Activated B cell treated with CpG ODN at 0.5 μM for 24 hours (primary cell): ENCODE results near the gene BNIP2. TPM values are rescaled to one million over a fixed set of nuclear protein-coding genes. Genes with fewer than 3 reads are reported as not detected.

Experiments used
- ATAC-seq: fragments of 200-7000 bp; cut with Tn5 transposase; one replicate; pipeline ENCODE4 v1.10.0; 2021; ENCODE audit warnings: low read depth, mild to moderate bottlenecking, moderate library complexity
- CTCF ChIA-PET: fragments of 350-600 bp; sonication (Branson Sonifier 250); formaldehyde crosslinking; loops from one replicate; lab custom pipeline; 2021; ENCODE audit warnings: antibody characterized with exemption; lab: Charles Lee
- POLR2A ChIA-PET: fragments of 350-600 bp; sonication (Branson Sonifier 250); formaldehyde crosslinking; loops from one replicate; lab custom pipeline; 2021; ENCODE audit warnings: antibody characterized with exemption; lab: Charles Lee
- DNase-seq: peaks from one replicate; pipeline ENCODE4 v3.0.0; 2022
- H3K27ac Mint-ChIP-seq: one replicate; pipeline ENCODE4 v1.8.0; 2020; ENCODE audit warnings: mixed read lengths
- H3K27me3 Mint-ChIP-seq: one replicate; pipeline ENCODE4 v1.8.0; 2021; ENCODE audit warnings: mixed read lengths
- H3K36me3 Mint-ChIP-seq: one replicate; pipeline ENCODE4 v1.8.0; 2021; ENCODE audit warnings: low read depth, mixed read lengths
- H3K4me1 Mint-ChIP-seq: one replicate; pipeline ENCODE4 v1.8.0; 2021; ENCODE audit warnings: mixed read lengths
- H3K4me3 Mint-ChIP-seq: one replicate; pipeline ENCODE4 v1.8.0; 2020; ENCODE audit warnings: mild to moderate bottlenecking, mixed read lengths
- H3K9me3 Mint-ChIP-seq: one replicate; pipeline ENCODE4 v1.8.0; 2020; ENCODE audit warnings: mixed read lengths
- intact Hi-C: fragments of 100-400 bp; cut with micrococcal nuclease; formaldehyde crosslinking; loops from one replicate; pipeline ENCODE4 v1.15.1; 2024
- total RNA-seq: library from RNA; stranded (reverse); gene quantifications from 2 replicates; pipeline ENCODE4 v1.2.3, GENCODE V29; 2022
- TF ChIP-seq, protein P1 (sequence below): fragments of 200-600 bp; IDR thresholded peaks from one replicate; pipeline ENCODE4 v1.8.0; 2022; ENCODE audit warnings: antibody characterized with exemption, mild to moderate bottlenecking

Gene BNIP2
- total RNA-seq, 1 donor from 2014 or later = 82.9 TPM

GRCh38 chr15:59711451-59712243 is 22.5 kb upstream of the BNIP2 start:
- intact Hi-C loops = no loop called here
- Mint-ChIP-seq H3K9me3 (no peaks in the 10 kb centered on the region), H3K27me3 (peaks cover 8% of the 10 kb centered on the region), H3K4me1 (no peaks in the 10 kb centered on the region), H3K4me3 (no peak overlapping the region), H3K36me3 (no peaks in the 10 kb centered on the region), H3K27ac (no peak overlapping the region)
- TF ChIP-seq, protein P1, sequence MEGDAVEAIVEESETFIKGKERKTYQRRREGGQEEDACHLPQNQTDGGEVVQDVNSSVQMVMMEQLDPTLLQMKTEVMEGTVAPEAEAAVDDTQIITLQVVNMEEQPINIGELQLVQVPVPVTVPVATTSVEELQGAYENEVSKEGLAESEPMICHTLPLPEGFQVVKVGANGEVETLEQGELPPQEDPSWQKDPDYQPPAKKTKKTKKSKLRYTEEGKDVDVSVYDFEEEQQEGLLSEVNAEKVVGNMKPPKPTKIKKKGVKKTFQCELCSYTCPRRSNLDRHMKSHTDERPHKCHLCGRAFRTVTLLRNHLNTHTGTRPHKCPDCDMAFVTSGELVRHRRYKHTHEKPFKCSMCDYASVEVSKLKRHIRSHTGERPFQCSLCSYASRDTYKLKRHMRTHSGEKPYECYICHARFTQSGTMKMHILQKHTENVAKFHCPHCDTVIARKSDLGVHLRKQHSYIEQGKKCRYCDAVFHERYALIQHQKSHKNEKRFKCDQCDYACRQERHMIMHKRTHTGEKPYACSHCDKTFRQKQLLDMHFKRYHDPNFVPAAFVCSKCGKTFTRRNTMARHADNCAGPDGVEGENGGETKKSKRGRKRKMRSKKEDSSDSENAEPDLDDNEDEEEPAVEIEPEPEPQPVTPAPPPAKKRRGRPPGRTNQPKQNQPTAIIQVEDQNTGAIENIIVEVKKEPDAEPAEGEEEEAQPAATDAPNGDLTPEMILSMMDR = no peak
- CTCF ChIA-PET = interaction anchor here (1.1 kb wide), 1 partner anchor 13 kb away, joined by 4 read pairs; no protein-coding TSS in a partner anchor
- POLR2A ChIA-PET = no interaction called here
- ATAC-seq (no peak), DNase-seq (no peak)

DNA sequence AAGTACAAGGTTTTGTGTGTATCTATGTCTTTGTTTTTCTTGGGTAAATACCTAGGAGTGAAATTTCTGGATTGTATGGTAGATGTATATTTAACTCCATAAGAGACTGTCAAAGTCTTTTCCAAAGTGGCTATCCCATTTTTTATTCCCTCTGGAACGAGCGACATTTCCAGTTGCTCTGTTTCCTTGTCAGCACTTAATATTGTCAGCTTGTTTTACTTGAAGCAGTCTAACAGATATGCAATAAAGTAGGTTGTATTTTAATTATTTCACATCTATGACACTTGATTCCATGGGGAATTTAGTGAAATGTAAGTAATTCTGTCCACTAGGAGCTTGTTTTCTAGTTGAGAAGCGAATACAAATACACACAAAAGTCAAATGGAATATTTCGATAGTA is 18.5 kb upstream of the BNIP2 start:
- no peak overlapping the region for H3K4me3 Mint-ChIP-seq
- TF ChIP-seq, protein P1 = no peak
- H3K27me3 Mint-ChIP-seq = peaks cover 6% of the 10 kb centered on the region
- intact Hi-C loops = no loop called here
- ChIA-PET CTCF (no interaction called here), POLR2A (no interaction called here)
- H3K9me3 Mint-ChIP-seq = no peaks in the 10 kb centered on the region
- H3K4me1 Mint-ChIP-seq = no peaks in the 10 kb centered on the region
- no peaks in the 10 kb centered on the region for H3K36me3 Mint-ChIP-seq
- DNase-seq (no peak), ATAC-seq (no peak)
- H3K27ac Mint-ChIP-seq = no peak overlapping the region

DNA sequence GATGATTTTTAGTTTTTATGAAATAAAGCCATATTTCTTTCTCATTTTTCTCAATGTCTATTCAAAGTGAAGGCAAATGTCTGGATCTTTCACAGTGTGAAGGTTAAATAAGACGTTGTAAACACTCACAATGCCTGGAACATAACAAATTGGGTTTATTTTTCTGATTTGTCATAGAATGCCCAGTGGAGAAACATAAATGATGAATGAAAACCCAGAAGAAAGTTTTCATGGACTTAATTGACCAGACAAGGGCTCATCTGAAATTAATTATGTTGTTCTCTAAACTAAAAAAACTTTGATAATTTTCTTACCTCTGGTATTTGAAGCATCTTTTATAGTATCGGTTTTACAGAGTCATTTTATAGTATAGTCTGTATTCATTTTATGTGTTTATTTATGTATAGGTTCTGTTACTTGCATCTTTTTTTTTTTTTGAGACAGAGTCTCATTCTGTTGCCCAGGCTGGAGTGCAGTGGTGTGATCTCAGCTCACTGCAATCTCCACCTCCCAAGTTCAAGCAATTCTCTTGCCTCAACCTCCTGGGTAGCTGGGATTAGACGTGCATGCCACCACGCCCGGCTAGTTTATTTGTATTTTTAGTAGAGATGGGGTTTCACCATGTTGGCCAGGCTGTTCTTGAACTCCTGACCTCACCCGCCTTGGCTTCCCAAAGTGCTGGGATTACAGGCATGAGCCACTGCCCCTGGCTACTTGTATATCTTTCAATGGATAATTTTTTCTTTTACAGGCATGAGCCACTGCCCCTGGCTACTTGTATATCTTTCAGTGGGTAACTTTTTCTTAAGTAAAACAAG is 15.1 kb upstream of the BNIP2 start:
- H3K36me3 Mint-ChIP-seq = no peaks in the 10 kb centered on the region

GRCh38 chr15:59702351-59702750 is 13.2 kb upstream of the BNIP2 start:
- POLR2A ChIA-PET = no interaction called here
- TF ChIP-seq, protein P1 = no peak
- intact Hi-C loops = no loop called here
- DNase-seq (no peak), ATAC-seq (no peak)
- Mint-ChIP-seq H3K27me3 (peaks cover 4% of the 10 kb centered on the region), H3K27ac (no peak overlapping the region), H3K4me1 (no peaks in the 10 kb centered on the region), H3K9me3 (no peaks in the 10 kb centered on the region), H3K36me3 (no peaks in the 10 kb centered on the region), H3K4me3 (no peak overlapping the region)
- CTCF ChIA-PET = no interaction called here

More for the DNA sequence above, 15.1 kb upstream of the BNIP2 start:
- ATAC-seq = no peak
- POLR2A ChIA-PET = no interaction called here
- intact Hi-C loops = no loop called here
- CTCF ChIA-PET = no interaction called here
- DNase-seq = no peak
- Mint-ChIP-seq H3K27ac (no peak overlapping the region), H3K9me3 (no peaks in the 10 kb centered on the region), H3K27me3 (peaks cover 4% of the 10 kb centered on the region), H3K4me3 (no peak overlapping the region), H3K4me1 (no peaks in the 10 kb centered on the region)
- TF ChIP-seq, protein P1 = no peak

- intact Hi-C loops = no loop called here
- no peaks in the 10 kb centered on the region for H3K9me3 Mint-ChIP-seq
- no peak for DNase-seq
- H3K4me1 Mint-ChIP-seq = no peaks in the 10 kb centered on the region
- no peaks in the 10 kb centered on the region for H3K36me3 Mint-ChIP-seq
- no peak overlapping the region for H3K4me3 Mint-ChIP-seq
- ATAC-seq = no peak
- POLR2A ChIA-PET = no interaction called here
- CTCF ChIA-PET = no interaction called here
- TF ChIP-seq, protein P1 = no peak
- H3K27me3 Mint-ChIP-seq = peaks cover 4% of the 10 kb centered on the region
- H3K27ac Mint-ChIP-seq = no peak overlapping the region
Measured at GRCh38 chr15:59701880-59702279, 12.8 kb upstream of the BNIP2 start.
